ENCODE results near the gene DIP2C. TPM values are rescaled to one million over a fixed set of nuclear protein-coding genes. Genes with fewer than 3 reads are reported as not detected.

DIP2C gene
- total RNA-seq, 4 donors from 2014 or later, result 10.5 to 40.5 (median 19.5) TPM

DNA sequence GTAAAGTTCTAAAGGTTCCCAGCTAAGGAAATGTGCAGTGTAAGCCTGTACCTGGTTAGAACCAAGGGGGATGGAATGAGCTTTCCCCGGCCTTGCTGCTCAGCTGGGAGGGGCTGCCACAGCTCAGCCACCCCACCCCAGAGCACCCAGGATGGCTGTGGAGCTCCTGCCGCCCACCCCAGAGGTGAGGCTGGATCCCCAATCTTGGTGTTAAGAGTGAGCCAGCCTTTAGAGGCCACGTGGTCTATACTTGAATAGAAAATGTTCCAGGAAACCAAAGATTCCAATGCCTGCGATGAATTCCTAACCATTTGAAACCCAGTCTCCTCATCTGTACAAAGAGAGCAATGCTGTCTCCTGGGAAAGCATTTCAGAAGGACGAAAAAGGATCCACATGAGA lies 16.5 kb downstream of the DIP2C start:
- TF ChIP-seq POLR2A (IDR thresholded peaks at IDR 0.05) (no peak), CTCF (IDR thresholded peaks at IDR 0.05) (no peak)
- Histone ChIP-seq H3K27me3 (no peaks in the 10 kb centered on the region), H3K9me3 (no peaks in the 10 kb centered on the region), H3K4me3 (no peak overlapping the region), H3K4me1 (no peaks in the 10 kb centered on the region), H3K36me3 (no peaks in the 10 kb centered on the region), H3K27ac (no peak overlapping the region)
- intact Hi-C loops (cut with DNase I; ENCODE audit: low total_unique reads), result no loop called here
- no peak for DNase-seq

GRCh38 chr10:672203-672602 lies 17.3 kb downstream of the DIP2C start:
- no peak for DNase-seq
- intact Hi-C loops (cut with DNase I; ENCODE audit: low total_unique reads), result no loop called here
- Histone ChIP-seq H3K4me1 (no peaks in the 10 kb centered on the region), H3K9me3 (no peaks in the 10 kb centered on the region), H3K36me3 (no peaks in the 10 kb centered on the region), H3K27ac (no peak overlapping the region), H3K4me3 (no peak overlapping the region), H3K27me3 (no peaks in the 10 kb centered on the region)
- TF ChIP-seq POLR2A (IDR thresholded peaks at IDR 0.05) (no peak), CTCF (IDR thresholded peaks at IDR 0.05) (no peak)

- no peak overlapping the region for H3K4me3 ChIP-seq
- no peak for TF ChIP-seq CTCF (IDR thresholded peaks at IDR 0.05)
- TF ChIP-seq POLR2A (IDR thresholded peaks at IDR 0.05), result no peak
- H3K9me3 ChIP-seq, result no peaks in the 10 kb centered on the region
- intact Hi-C loops (cut with DNase I; ENCODE audit: low total_unique reads), result no loop called here
- H3K27ac ChIP-seq, result no peak overlapping the region
- no peaks in the 10 kb centered on the region for H3K27me3 ChIP-seq
- no peak for DNase-seq
- no peaks in the 10 kb centered on the region for H3K4me1 ChIP-seq
- H3K36me3 ChIP-seq, result no peaks in the 10 kb centered on the region
Observed at GRCh38 chr10:670990-671389, 18.5 kb downstream of the DIP2C start.

GRCh38 chr10:670038-670437 lies 19.4 kb downstream of the DIP2C start:
- H3K27me3 ChIP-seq, result no peaks in the 10 kb centered on the region
- intact Hi-C loops (cut with DNase I; ENCODE audit: low total_unique reads), result no loop called here
- TF ChIP-seq CTCF (IDR thresholded peaks at IDR 0.05) (no peak), POLR2A (IDR thresholded peaks at IDR 0.05) (no peak)
- H3K4me3 ChIP-seq, result no peak overlapping the region
- H3K9me3 ChIP-seq, result no peaks in the 10 kb centered on the region
- no peak overlapping the region for H3K27ac ChIP-seq
- no peaks in the 10 kb centered on the region for H3K4me1 ChIP-seq
- no peaks in the 10 kb centered on the region for H3K36me3 ChIP-seq
- DNase-seq, result no peak

DNA sequence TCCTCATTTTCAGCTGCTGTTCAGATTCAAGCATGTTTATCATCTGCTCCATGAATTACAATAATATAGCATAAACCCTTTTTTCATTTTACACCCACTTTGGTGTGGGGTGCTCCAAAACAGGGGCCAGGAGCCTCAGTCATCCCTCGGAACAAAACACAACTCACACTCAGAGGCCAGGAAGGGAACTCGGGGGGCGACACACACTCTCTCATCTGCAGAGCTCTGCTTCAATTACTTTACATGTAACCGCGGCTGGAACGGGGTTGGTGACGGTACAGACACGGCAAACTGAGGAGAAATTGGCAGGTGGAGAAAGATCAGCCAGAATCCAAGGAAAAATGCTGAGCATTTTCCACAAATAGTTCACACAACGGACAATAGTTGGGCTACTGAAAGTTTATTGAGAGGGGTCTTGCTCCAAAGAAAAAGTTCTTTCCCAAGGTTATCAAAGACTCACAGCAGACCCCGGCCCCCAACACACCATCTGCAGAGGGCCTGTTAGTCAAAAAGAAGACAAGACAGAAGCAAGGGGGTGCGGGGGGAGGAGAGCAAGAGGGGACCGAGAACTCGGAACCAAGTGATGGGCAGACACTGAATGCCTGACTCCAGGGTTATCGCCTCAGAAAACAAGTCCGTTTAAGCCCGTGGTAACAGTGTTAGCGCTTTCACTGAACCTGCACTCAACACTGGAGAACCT lies 20.5 kb downstream of the DIP2C start:
- Histone ChIP-seq H3K4me3 (no peak overlapping the region), H3K9me3 (no peaks in the 10 kb centered on the region), H3K36me3 (no peaks in the 10 kb centered on the region), H3K27ac (no peak overlapping the region), H3K27me3 (no peaks in the 10 kb centered on the region), H3K4me1 (no peaks in the 10 kb centered on the region)
- TF ChIP-seq CTCF (IDR thresholded peaks at IDR 0.05), result no peak
- TF ChIP-seq POLR2A (IDR thresholded peaks at IDR 0.05), result no peak
- no peak for DNase-seq
- intact Hi-C loops (cut with DNase I; ENCODE audit: low total_unique reads), result no loop called here
